ENCODE measurements around the gene PEX11G.

The PEX11G gene

GRCh38 chr19:7521551-7522071, 32.8 kb upstream of the PEX11G start:
- no peak for DNase-seq

- no peak for DNase-seq
These were observed 31.6 kb upstream of the PEX11G start for GRCh38 chr19:7520131-7521051.

DNA sequence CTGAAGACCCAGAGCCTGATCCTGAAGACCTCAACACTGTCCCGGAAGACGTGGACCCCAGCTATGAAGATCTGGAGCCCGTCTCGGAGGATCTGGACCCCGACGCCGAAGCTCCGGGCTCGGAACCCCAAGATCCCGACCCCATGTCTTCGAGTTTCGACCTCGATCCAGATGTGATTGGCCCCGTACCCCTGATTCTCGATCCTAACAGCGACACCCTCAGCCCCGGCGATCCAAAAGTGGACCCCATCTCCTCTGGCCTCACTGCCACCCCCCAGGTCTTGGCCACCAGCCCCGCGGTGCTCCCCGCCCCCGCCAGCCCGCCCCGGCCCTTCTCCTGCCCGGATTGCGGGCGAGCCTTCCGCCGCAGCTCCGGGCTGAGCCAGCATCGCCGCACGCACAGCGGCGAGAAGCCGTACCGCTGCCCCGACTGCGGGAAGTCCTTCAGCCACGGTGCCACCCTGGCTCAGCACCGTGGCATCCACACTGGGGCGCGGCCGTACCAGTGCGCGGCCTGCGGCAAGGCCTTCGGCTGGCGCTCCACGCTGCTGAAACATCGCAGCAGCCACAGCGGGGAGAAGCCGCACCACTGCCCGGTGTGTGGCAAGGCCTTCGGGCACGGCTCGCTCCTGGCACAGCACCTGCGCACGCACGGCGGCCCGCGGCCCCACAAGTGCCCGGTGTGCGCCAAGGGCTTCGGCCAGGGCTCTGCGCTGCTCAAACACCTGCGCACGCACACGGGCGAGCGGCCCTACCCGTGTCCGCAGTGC, 30.7 kb upstream of the PEX11G start:
- DNase-seq, result no peak

DNA sequence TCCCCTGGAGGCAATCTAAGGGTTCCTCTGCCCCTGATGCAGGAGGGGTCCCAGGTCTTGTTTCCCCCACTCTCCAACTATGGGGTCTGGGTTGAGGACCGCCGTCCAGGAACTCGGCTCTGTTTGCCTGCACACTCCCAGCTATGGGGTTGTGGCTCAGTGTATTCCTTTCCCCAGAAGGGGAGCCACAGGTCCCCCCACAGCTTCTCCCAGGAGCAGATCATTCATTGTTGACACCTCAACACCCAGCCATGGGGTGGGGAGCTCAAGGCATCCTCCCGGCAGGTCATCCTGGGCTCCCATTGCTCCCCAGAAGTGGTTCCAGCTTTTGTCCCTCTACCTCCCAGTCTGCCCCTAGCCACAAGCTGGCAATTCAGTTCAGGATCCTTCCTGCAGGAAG, 28.0 kb upstream of the PEX11G start:
- DNase-seq, result no peak

- DNase-seq, result no peak
These were observed 27.5 kb upstream of the PEX11G start for GRCh38 chr19:7516333-7516732.

GRCh38 chr19:7515645-7516151, 26.9 kb upstream of the PEX11G start, which contains the start of gene ZNF358:
ZNF358 (plus strand) TSS chr19:7516103; CDS start chr19:7519243, 3,140 bp downstream.
- DNase-seq, result no peak

GRCh38 chr19:7515110-7515644, 26.3 kb upstream of the PEX11G start:
- DNase-seq, result no peak

GRCh38 chr19:7513809-7514642, 25.2 kb upstream of the PEX11G start:
- DNase-seq, result no peak

GRCh38 chr19:7512400-7512851, 23.6 kb upstream of the PEX11G start:
- DNase-seq, result no peak

DNA sequence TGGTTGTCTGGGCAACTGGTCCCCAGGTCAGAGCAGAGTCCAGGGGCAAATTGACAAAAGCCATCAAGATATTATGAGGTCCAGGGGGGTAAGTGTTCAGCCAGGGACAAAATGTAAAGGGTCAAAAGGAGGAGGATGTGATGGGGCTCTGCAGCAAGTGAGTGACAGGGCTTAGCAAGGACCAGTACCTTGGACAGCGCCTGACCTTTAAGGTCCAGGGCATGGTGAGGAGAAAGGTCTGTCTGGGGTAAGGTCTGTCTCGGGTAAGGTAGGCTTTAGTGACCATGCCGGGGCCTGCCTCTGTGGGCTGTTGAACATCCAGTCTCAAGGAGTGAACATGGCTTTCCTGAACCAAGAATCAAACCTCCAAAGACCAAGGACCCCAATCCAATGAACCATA, 20.8 kb upstream of the PEX11G start:
- no peak for DNase-seq

GRCh38 chr19:7507884-7508283, 19.0 kb upstream of the PEX11G start:
- DNase-seq, result peak in 1 of 2 donors; percentile 77

GRCh38 chr19:7506385-7507328, 17.8 kb upstream of the PEX11G start:
- DNase-seq, result peak; percentile 44 to 73

GRCh38 chr19:7505682-7506384, 17.0 kb upstream of the PEX11G start:
- DNase-seq, result no peak

- no peak for DNase-seq
These were observed 16.4 kb upstream of the PEX11G start for GRCh38 chr19:7505288-7505681.

GRCh38 chr19:7504684-7505083, 15.8 kb upstream of the PEX11G start:
- DNase-seq, result no peak

DNA sequence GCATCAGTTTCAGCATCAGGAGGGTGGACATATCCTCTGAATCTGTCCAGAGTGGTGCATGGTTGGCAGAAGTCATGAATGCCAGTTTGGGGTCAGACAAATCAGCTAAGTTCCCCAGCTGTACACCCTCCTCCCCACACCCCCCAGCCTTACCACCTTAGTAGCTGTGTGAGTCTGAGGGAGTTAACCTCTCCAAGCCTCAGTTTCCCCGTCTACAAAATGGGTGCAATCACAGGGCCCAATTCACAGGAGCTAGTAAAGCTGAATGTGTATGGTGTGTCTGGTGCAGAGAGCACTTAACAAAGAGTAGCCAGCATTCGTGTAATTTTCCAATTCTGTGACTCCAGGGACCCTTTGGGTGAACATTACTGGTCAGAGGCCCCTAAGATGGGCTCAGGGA, 13.7 kb upstream of the PEX11G start:
- DNase-seq, result no peak

DNA sequence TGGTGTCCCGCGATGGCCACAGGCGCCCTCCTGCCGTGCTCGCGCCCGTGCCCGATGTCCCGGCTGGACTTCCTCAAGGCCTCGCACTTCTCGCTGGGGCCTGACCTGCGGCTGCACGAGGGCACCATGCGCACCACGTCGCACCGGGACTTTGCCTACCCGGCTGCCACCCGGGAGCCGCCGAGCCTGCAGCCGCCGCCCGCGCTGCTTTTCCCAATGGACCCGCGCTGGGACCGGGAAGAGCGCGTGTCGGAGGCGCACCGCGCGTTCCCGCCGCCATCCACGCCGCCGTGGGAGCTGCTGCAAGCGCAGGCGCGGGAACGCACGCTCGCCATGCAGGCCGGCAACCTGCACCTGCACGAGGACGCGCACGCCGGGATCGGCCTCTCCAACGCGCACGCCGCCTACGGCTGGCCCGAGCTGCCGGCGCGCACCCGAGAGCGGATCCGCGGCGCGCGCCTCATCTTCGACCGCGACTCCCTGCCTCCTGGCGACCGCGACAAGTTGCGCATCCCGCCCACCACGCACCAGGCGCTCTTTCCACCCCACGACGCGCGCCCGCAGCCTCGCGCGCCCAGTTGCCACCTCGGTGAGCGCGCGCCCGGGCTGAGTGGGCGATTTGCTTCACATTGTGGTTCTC, 12.1 kb upstream of the PEX11G start:
- DNase-seq, result no peak

DNA sequence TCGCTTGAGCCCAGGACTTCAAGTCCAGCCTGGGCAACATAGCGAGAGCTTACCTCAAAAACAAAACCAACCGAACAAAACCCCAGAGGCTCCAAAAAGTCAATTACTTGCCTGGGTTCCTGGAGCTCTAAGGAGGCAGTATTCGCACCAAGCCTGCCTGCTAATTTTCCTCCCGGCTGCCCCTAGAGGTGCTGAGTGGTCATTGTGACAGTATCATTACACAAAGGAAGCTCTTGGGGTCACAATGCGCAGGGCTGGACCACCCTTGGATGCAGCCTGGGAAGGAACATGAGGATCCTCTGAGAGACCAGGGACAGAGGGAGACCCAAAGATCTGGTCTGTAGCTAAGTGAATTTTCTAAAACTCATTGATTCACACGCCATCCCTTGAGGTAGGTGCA, 8.5 kb upstream of the PEX11G start:
- no peak for DNase-seq

- DNase-seq, result no peak
These were observed 5.7 kb upstream of the PEX11G start for GRCh38 chr19:7494416-7495098.

Measured in CD4-positive, alpha-beta T cell treated with Interleukin-4 for 1 hour (primary cell).